Measurements from ENCODE around the gene GZF1.
A peak's percentile ranks its signal among the peaks of the same experiment; 100 is the strongest.

The GZF1 gene

DNA sequence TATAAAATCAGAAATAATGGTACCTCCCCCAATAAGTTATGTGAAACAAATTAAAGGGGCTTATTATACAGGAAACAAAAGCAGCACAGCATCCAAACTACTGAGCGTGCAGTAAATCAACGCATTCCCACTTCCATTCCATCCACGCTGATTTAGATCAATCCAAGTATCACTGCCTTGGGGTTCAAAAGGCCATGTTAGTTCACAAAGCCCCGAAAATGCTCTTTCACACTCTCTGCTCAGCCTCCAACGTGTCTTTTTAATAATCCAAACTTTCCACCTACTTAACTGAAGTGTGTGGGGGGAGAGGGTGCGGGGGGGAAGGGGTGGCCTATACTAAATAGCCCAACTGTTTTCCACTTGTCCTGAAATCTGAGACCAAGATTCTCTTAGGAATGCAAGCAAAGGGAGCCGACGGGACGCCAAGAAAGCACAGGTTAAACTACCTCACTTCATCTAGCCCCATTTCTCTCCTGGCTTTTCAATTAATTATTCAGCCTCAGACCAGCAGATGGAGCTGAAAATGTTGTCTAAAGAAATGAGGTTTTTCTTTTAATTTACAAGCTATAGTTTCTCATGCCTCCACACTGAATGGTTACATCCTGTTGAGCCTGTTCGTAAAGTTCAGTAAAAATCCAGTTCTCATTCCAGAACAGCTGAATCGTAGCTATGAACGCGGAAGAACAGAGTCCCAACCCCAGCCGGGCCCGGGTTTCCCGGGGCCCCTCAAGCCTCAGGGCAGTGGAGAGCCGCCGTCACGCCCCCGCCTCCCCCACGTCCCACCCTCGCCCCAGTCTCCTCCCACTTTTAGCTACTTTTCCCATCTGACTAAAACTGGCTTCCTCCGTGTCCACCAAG is 12.4 kb upstream of the GZF1 start:
- WGBS (ENCODE audit: extremely low coverage, insufficient coverage, insufficient read length), result no CpG with 5 or more reads among the region's 23 CpGs
- Histone ChIP-seq H2BK120ac (ENCODE audit: insufficient read depth, low read length, poor library complexity) (peak overlapping the region; percentile 90), H3K36me3 (ENCODE audit: control insufficient read depth in 1 of 2, insufficient read depth in 2 of 2, low read length in 2 of 2) (peaks cover 6 to 7% of the 10 kb centered on the region in 2 experiments), H3K27me3 (ENCODE audit: insufficient read depth, low read length) (no peaks in the 10 kb centered on the region), H2AFZ (ENCODE audit: insufficient read depth, low read length, poor library complexity) (peak overlapping the region; percentile 72), H3K18ac (ENCODE audit: low read length) (peak overlapping the region; percentile 96), H3K4me2 (ENCODE audit: low read length) (peak overlapping the region; percentile 90), H3K4me3 (ENCODE audit: low read depth, low read length) (peak overlapping the region; percentile 83), H3K4ac (ENCODE audit: low read depth, low read length) (peak overlapping the region; percentile 93), H3K9me3 (ENCODE audit: insufficient read depth, low read depth, low read length) (no peaks in the 10 kb centered on the region), H4K8ac (ENCODE audit: low read depth, low read length) (peak overlapping the region; percentile 94), H3K79me2 (ENCODE audit: control insufficient read depth, insufficient read depth, low read length, poor library complexity) (peaks cover 10% of the 10 kb centered on the region), H2BK5ac (ENCODE audit: low read depth, low read length, poor library complexity) (peak overlapping the region; percentile 82), H4K91ac (ENCODE audit: low read depth, low read length) (peak overlapping the region; percentile 97), H3K4me1 (ENCODE audit: control insufficient read depth in 1 of 2, insufficient read depth in 2 of 2, low read length in 2 of 2) (peaks cover 2 to 6% of the 10 kb centered on the region in 2 experiments), H4K12ac (ENCODE audit: low read depth, low read length) (peak overlapping the region; percentile 94), H2BK12ac (ENCODE audit: low read length) (peak overlapping the region; percentile 51), H3K27ac (ENCODE audit: low read depth, low read length) (peak overlapping the region; percentile 99), H3K23ac (ENCODE audit: low read length) (no peak overlapping the region), H2AK5ac (ENCODE audit: low read length) (peak overlapping the region; percentile 65), H3K79me1 (ENCODE audit: low read length) (peaks cover 12% of the 10 kb centered on the region), H3K9ac (ENCODE audit: low read length) (peak overlapping the region; percentile 94), H3K14ac (ENCODE audit: low read length) (peak overlapping the region; percentile 96)
- DNase-seq, result peak; percentile 57 to 63

DNA sequence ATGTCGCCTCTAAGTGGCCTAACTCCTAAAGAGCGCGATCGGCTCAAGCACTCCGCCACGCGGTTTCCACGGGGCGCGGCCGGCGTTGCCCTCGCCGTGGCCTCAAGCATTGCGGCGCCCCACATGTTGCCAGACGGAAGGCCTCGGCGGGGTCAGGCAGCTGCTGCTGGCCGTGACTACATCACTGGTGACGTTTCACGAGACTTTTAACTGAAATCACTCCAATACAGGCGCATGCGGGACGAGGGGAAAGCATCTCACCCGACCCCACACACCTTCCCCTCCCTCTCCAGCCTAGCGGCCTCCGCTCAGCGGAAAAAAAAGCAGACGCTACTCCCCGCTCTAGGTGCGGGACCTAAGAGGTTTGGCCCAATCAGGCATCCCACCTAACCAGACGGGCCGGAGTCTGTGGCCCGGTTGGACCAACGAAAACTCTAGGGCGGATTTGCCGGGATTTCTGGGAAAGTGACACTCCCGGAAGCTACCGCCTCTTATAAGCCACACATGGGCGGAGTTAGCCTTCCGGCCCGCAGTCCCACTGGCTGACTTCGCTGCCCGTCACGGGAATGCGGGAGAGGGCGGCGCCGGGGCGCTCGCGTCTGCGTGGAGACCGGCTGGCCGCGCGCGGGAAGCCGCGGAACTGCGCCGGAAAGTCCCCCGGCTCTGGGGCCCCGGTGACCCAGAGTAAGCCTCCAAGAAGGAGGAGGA is 11.6 kb upstream of the GZF1 start, which contains the start of gene NXT1:
TSS of gene NXT1 (plus strand) at position 596 of the 708 bp plus-strand sequence. CDS start 3,251 bp downstream, outside the sequence.
- peak within 1 kb of the TSS; percentile 97 for H4K91ac ChIP-seq (ENCODE audit: low read depth, low read length)
- H2AK5ac ChIP-seq (ENCODE audit: low read length), result peak within 1 kb of the TSS; percentile 65
- H3K23ac ChIP-seq (ENCODE audit: low read length), result no peak within 1 kb of the TSS
- peak within 1 kb of the TSS; percentile 98 for H3K4me3 ChIP-seq (ENCODE audit: low read depth, low read length)
- H3K79me2 ChIP-seq (ENCODE audit: control insufficient read depth, insufficient read depth, low read length, poor library complexity), result peaks cover 10% of the 10 kb centered on the region
- H3K27me3 ChIP-seq (ENCODE audit: insufficient read depth, low read length), result no peaks in the 10 kb centered on the region
- peak within 1 kb of the TSS; percentile 23 for H2BK12ac ChIP-seq (ENCODE audit: low read length)
- DNase-seq, result peak; percentile 99 to 100
- H2BK5ac ChIP-seq (ENCODE audit: low read depth, low read length, poor library complexity), result peak within 1 kb of the TSS; percentile 82
- H3K4me1 ChIP-seq (ENCODE audit: control insufficient read depth in 1 of 2, insufficient read depth in 2 of 2, low read length in 2 of 2), result peaks cover 0 to 6% of the 10 kb centered on the region in 2 experiments
- H3K79me1 ChIP-seq (ENCODE audit: low read length), result peaks cover 12% of the 10 kb centered on the region
- peak within 1 kb of the TSS; percentile 96 for H3K14ac ChIP-seq (ENCODE audit: low read length)
- H3K9me3 ChIP-seq (ENCODE audit: insufficient read depth, low read depth, low read length), result no peaks in the 10 kb centered on the region
- peak within 1 kb of the TSS; percentile 95 for H3K4ac ChIP-seq (ENCODE audit: low read depth, low read length)
- peak within 1 kb of the TSS; percentile 96 for H3K18ac ChIP-seq (ENCODE audit: low read length)
- peak within 1 kb of the TSS; percentile 99 for H3K27ac ChIP-seq (ENCODE audit: low read depth, low read length)
- peak within 1 kb of the TSS; percentile 94 for H4K8ac ChIP-seq (ENCODE audit: low read depth, low read length)
- WGBS (ENCODE audit: extremely low coverage, insufficient coverage, insufficient read length), result no CpG with 5 or more reads among the region's 65 CpGs
- peak within 1 kb of the TSS; percentile 74 for H2AFZ ChIP-seq (ENCODE audit: insufficient read depth, low read length, poor library complexity)
- H2BK120ac ChIP-seq (ENCODE audit: insufficient read depth, low read length, poor library complexity), result peak within 1 kb of the TSS; percentile 90
- peak within 1 kb of the TSS; percentile 94 for H3K9ac ChIP-seq (ENCODE audit: low read length)
- peaks cover 11 to 12% of the 10 kb centered on the region in 2 experiments for H3K36me3 ChIP-seq (ENCODE audit: control insufficient read depth in 1 of 2, insufficient read depth in 2 of 2, low read length in 2 of 2)
- peak within 1 kb of the TSS; percentile 90 for H3K4me2 ChIP-seq (ENCODE audit: low read length)
- H4K12ac ChIP-seq (ENCODE audit: low read depth, low read length), result peak within 1 kb of the TSS; percentile 94

DNA sequence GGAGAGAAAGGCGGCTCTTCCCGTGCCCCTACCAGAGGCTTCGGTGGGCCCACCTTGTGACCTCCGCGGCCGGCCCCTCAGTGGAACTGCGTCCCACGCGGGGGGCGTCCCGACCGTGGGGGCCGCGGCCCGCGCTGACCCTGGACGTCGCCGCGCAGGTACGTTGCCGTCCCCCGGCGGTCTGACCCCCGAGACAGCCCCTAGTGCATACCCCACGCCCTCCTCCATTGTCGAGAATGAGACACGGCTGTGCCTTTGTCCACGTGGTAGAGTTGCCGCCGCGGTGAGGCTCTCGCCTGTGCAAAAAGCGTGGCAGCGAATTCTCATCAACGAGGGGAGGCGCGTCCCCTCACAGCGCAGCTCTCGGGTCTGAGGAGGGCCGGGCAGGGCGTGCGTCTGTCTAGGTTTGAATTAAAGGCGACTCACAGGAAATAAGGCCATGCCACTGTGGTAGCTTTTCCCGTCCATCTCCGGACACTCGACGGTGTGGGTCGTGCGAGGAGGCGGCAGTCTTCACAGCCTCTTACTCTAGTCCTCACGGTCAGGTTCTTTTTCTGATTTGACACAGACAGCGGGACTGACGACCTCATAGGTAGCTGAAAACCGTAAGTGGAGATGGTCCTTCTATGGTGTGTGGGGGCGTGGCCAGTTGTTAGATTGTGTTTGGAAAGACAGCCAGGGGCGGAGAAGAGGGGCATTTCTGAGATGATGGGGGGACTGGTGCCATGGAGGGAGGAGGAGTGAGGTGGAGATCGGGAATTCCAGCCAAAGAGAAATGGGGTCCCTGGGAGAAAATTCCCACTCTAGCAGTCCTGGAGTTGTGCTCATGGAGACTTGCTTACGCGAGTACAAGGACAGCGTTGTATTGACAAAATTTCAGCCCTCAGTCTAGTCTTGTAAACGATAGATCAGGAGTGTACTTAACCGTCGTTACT is 10.8 kb upstream of the GZF1 start:
- H4K8ac ChIP-seq (ENCODE audit: low read depth, low read length), result peak overlapping the region; percentile 67
- H2BK12ac ChIP-seq (ENCODE audit: low read length), result no peak overlapping the region
- peak; percentile 32 to 58 for DNase-seq
- H2AFZ ChIP-seq (ENCODE audit: insufficient read depth, low read length, poor library complexity), result peak overlapping the region; percentile 74
- H3K18ac ChIP-seq (ENCODE audit: low read length), result peak overlapping the region; percentile 58
- peak overlapping the region; percentile 98 for H3K4me3 ChIP-seq (ENCODE audit: low read depth, low read length)
- H3K9me3 ChIP-seq (ENCODE audit: insufficient read depth, low read depth, low read length), result no peaks in the 10 kb centered on the region
- H3K27ac ChIP-seq (ENCODE audit: low read depth, low read length), result peak overlapping the region; percentile 57
- peak overlapping the region; percentile 65 for H2AK5ac ChIP-seq (ENCODE audit: low read length)
- peak overlapping the region; percentile 80 for H2BK120ac ChIP-seq (ENCODE audit: insufficient read depth, low read length, poor library complexity)
- peaks cover 12 to 13% of the 10 kb centered on the region in 2 experiments for H3K36me3 ChIP-seq (ENCODE audit: control insufficient read depth in 1 of 2, insufficient read depth in 2 of 2, low read length in 2 of 2)
- H3K4me1 ChIP-seq (ENCODE audit: control insufficient read depth in 1 of 2, insufficient read depth in 2 of 2, low read length in 2 of 2), result peaks cover 2 to 7% of the 10 kb centered on the region in 2 experiments
- peak overlapping the region; percentile 85 for H4K12ac ChIP-seq (ENCODE audit: low read depth, low read length)
- peaks cover 12% of the 10 kb centered on the region for H3K79me1 ChIP-seq (ENCODE audit: low read length)
- peak overlapping the region; percentile 84 for H3K4me2 ChIP-seq (ENCODE audit: low read length)
- H4K91ac ChIP-seq (ENCODE audit: low read depth, low read length), result peak overlapping the region; percentile 92
- H3K9ac ChIP-seq (ENCODE audit: low read length), result peak overlapping the region; percentile 88
- no CpG with 5 or more reads among the region's 64 CpGs for WGBS (ENCODE audit: extremely low coverage, insufficient coverage, insufficient read length)
- H3K27me3 ChIP-seq (ENCODE audit: insufficient read depth, low read length), result no peaks in the 10 kb centered on the region
- H3K79me2 ChIP-seq (ENCODE audit: control insufficient read depth, insufficient read depth, low read length, poor library complexity), result peaks cover 10% of the 10 kb centered on the region
- peak overlapping the region; percentile 96 for H3K14ac ChIP-seq (ENCODE audit: low read length)
- H3K23ac ChIP-seq (ENCODE audit: low read length), result no peak overlapping the region
- H2BK5ac ChIP-seq (ENCODE audit: low read depth, low read length, poor library complexity), result peak overlapping the region; percentile 62
- H3K4ac ChIP-seq (ENCODE audit: low read depth, low read length), result peak overlapping the region; percentile 95

Measured in trophoblast cell (in vitro differentiated cells and primary cell).